AG08395 (cell line): ENCODE measurements around the gene GRIN3B.

Experiments
- DNase-seq: peaks from one replicate; pipeline ENCODE4 v3.0.0; 2012; ENCODE audit warnings: mixed read lengths, low spot score

The GRIN3B gene

GRCh38 chr19:964761-965694 lies 35.2 kb upstream of the GRIN3B start:
- DNase-seq: no peak

GRCh38 chr19:966485-967088 lies 33.6 kb upstream of the GRIN3B start:
- DNase-seq: no peak

- DNase-seq: no peak
These were observed 29.5 kb upstream of the GRIN3B start for GRCh38 chr19:970695-971094.

- DNase-seq: no peak
These were observed 28.4 kb upstream of the GRIN3B start for GRCh38 chr19:971795-972194.

GRCh38 chr19:972281-972680 lies 27.9 kb upstream of the GRIN3B start:
- DNase-seq: no peak

GRCh38 chr19:973726-974563 lies 26.3 kb upstream of the GRIN3B start:
- no peak for DNase-seq

GRCh38 chr19:974564-975257 lies 25.5 kb upstream of the GRIN3B start:
- no peak for DNase-seq

- DNase-seq: no peak
These were observed 23.7 kb upstream of the GRIN3B start for GRCh38 chr19:976476-976875.

- DNase-seq: no peak
These were observed 23.2 kb upstream of the GRIN3B start for GRCh38 chr19:977058-977464.

GRCh38 chr19:979318-979741 lies 20.9 kb upstream of the GRIN3B start:
- DNase-seq: no peak

GRCh38 chr19:980133-980998 lies 19.9 kb upstream of the GRIN3B start:
- no peak for DNase-seq

- peak; percentile 92 for DNase-seq
These were observed 17.6 kb upstream of the GRIN3B start for GRCh38 chr19:982567-983170.

GRCh38 chr19:984165-984967 lies 15.9 kb upstream of the GRIN3B start, which contains the start of gene WDR18:
Gene WDR18 (plus strand): TSS chr19:984345. CDS start chr19:984354, 9 bp downstream.
- DNase-seq: peak; percentile 99

- no peak for DNase-seq
These were observed 14.1 kb upstream of the GRIN3B start for GRCh38 chr19:986083-986482.

- DNase-seq: no peak
These were observed 12.1 kb upstream of the GRIN3B start for GRCh38 chr19:988081-988480.

GRCh38 chr19:988510-988909 lies 11.7 kb upstream of the GRIN3B start:
- DNase-seq: no peak

- DNase-seq: no peak
These were observed 10.7 kb upstream of the GRIN3B start for GRCh38 chr19:989381-990081.

GRCh38 chr19:990119-990571 lies 10.1 kb upstream of the GRIN3B start:
- DNase-seq: no peak

- DNase-seq: no peak
These were observed 9.5 kb upstream of the GRIN3B start for GRCh38 chr19:990746-991145.
